A673 (cell line): ENCODE measurements around the gene POLR1A.

Experiments
- CTCF ChIP-seq: fragments of 300-800, 200-600 bp; sonication (generic); conservative IDR thresholded peaks from 2 replicates; pipeline ENCODE4 v1.5.1; 2017; ENCODE audit warnings: low read depth, mild to moderate bottlenecking, antibody characterized with exemption, low read length, moderate library complexity, mixed read lengths
- EZH2 ChIP-seq: fragments of 200-600 bp; sonication (generic); IDR thresholded peaks from 2 replicates; pipeline ENCODE4 v1.6.1; 2017; ENCODE audit warnings: borderline replicate concordance, low read depth, mild to moderate bottlenecking, mixed read lengths, antibody characterized with exemption, low read length; ENCODE audit not compliant: poor library complexity, severe bottlenecking

- TF ChIP-seq CTCF (no peak), EZH2 (no peak)
These were observed 117.3 kb downstream of the POLR1A start for GRCh38 chr2:85988175-85988913.
